DMS153 (cell line): ENCODE measurements around the gene TMEM135.

Source experiments
- DNase-seq: peaks from one replicate; lab custom pipeline; 2025; lab: John Stamatoyannopoulos, UW

TMEM135 gene

DNA sequence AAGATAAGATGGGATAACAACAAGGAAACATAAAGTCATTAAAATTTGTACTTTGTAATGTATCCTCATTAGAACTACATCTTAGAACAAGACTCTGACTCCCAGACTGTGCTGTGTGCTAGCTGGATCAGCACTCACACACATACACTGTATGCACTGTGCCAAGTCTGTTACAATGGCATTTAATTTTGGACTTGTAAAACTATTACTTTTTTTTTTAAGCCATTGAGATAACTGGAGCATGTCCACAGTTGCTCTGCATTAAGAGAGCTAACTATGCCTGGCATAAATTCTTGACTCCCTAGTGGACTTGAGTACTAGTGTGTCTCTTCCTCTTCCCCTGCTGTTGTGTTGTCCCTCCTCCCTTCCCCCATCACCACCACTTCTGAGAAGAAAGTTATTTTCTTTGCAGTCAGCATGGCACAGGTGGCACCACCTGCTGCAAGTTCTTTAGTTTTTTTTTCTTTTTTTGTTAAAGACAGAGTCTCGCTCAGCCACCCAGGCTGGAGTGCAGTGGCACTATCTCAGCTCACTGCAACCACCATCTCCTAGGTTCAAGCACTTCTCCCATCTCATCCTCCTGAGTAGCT is 268.6 kb downstream of the TMEM135 start:
- no peak for DNase-seq

DNA sequence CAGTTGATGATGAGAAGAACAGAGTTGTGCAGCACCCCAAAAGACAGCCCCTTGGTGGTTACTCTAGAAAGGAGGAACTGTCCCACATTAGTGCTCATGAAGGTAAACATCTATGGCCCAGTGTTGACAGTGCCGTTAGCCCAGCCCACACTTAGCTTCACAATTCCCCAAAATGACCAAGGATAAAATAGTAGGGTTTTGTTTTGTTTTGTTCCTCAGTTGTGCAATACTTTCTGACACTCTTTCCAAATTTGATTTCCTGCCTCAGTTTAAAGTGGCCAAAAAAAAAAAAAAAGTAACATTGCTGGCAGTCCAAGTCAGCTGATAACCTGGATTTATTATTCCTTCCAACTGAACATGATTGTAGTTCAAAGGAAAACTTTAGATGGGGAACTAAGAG is 269.4 kb downstream of the TMEM135 start:
- no peak for DNase-seq

DNA sequence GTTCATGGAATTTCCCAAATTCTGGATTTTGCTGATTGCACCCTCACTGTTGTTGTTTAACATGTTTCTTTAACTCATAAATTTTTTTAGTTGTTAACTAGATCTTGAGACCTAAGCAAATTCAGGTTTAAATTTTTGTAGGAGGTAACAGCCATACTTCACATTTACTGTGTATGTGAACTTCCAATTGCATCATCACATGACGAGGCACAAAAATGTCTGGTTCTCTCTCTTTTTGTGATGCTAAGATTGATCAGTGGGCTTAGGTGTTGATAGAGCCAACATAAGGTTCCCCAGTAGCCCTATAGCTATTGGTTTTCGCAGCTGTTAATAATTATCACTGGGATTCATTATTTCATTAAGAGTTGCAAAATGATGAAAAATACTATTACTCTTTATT is 277.5 kb downstream of the TMEM135 start:
- DNase-seq, result no peak

DNA sequence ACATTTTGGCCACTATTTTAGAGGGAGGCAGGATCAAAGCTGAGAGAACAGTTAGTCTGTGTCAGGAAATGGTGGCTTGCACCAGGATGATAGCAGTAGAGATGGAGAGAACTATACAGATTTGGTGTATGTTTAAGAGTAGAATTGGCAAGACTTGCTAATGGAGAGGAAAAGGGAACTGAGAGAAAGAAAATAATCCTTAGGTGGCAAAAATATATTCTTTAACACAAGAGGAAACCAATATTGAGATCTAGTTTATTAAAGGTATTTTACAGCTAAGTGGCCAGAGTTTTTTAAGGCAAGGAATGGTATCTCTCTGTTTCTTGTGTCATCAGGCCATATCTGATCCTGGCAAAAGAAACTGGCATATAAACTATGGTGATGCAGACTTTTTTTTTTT is 278.8 kb downstream of the TMEM135 start:
- no peak for DNase-seq

DNA sequence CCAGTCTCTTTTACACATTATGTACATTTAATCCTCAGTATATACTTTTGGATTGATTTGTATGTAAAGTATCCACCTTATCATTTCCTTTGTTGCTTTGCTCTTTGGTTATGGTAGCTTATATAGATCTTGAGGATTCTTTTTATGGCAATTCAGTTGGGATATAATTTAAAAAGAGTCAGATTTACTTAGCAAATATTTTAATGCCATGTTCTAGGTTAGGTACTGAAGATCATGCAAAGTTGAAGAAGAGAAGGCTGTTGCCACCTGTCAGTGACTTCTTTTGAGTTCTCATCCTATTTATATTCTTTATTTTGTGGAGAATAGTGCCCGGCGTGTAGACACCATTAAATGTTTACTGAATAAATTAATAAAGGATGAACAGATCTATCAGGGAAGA is 279.7 kb downstream of the TMEM135 start:
- no peak for DNase-seq

DNA sequence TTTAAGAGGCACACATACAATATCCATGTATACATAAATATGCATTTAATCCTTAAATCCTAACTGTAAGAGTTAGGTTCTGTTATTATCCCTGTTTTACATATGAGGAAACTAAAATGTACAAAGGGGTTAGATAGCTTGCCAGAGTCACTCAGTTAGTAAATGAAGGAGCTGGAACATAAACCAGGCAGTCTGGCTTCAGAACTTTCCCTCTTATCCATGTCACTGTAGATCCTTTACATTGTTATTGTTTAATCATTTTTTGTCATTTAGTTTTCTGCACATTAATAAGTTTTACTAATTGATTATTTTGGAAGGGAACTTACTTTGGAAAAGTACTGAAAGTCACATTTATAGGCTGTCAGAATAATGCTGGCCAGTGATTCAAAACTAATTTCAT is 282.4 kb downstream of the TMEM135 start:
- no peak for DNase-seq

DNA sequence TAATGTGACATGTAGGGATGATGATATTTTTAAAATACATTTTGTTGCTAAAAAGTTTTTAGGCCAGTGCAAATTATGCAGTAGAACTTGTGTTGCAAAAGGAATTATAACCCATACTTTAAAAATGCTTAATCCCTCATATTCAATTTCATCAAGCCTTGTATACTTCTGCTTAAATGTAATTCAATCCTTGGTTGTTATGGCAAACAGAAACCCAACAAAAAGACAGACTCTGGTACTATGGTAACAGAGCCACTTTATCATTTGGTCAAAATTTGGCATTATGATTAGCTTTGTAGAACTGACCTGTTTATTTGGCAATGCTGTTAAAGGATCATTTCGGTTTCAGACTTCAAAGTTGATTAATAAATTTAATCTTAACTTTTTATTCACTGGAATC is 284.8 kb downstream of the TMEM135 start:
- no peak for DNase-seq

DNA sequence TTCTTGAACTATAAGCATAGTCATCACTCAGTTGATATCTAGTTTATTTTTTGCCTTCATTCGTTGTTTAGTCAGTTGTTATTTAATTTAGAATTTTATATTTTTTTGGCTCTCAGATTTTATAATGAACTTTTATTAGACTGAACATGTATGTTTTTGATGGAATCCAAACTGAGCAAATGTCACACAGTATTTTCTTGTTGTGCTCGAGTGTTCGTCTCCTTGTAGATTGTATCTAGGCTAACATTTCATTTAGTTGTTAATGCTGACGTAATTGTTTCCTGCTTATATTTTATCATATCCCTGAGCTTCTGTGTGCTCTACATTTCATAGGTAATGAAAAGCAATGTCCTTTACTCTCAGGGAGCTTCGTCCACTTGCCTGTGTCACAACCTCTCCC is 286.2 kb downstream of the TMEM135 start:
- DNase-seq, result no peak

DNA sequence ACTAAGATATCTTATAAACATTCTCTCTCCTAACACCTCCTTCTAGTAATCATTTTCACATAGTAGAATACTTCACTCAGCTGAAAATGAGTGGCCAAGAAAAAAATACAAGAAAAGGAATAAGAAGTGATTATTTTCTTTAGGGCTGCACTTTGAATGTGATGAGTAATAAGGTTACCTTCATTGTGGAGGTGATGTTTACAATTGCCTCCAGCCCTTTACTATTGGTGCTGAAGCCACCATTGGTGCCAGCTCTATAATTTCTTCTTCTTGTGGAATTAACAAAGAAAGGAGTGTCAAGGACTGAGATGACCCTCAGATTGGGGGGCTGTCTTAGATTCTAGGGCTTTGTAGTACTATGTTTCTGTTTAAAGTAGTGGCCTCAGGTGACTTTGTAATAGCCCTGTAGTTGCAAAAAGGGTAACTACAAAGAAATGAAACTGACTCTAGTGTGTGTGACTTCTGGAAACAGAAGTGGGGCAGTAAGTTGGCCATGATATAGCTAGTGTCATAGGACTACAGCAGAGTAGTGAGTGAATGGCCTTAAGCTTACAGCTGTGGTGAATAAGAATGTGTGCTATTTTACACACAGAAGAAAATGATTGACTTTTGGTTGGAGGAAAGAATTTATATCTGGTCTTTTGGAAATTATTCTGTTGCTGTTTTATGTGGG is 287.2 kb downstream of the TMEM135 start:
- no peak for DNase-seq

DNA sequence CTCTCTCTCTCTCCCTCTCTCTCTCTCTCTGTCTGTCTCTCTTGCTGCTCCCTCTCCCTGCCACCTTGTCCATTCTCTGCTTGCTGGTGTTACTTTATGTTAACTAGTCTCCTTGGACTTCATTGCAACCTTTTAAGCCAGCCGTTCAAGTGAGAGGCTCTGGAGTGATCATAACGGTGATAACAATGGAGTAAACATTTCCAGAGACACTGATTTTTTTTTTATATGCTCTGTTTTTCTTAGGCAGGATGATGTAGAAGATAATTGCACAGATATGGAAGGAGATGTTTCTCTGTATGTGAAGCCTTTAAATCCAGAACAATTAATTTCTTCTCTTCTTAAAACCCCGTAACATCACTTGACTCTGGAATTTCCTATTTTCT is 287.7 kb downstream of the TMEM135 start:
- DNase-seq, result no peak

DNA sequence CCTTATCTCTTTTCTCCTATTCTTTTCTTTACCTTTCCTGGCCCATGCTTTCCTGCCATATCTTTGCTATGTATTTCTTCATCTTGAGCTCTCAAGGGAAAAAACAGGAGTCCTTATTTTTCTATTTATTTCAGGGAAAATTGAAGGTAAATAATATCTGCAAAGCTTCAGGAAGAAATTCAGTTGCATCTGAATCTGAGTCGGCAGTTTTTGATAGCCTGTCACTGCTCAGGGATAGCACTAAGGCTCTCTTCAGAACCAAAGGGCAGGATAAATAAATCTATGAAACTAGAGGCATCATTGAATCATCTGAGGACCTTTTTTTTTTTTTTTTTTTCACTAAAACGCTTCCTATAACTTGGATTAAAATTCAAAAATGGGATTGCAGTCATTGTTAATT is 288.9 kb downstream of the TMEM135 start:
- no peak for DNase-seq

DNA sequence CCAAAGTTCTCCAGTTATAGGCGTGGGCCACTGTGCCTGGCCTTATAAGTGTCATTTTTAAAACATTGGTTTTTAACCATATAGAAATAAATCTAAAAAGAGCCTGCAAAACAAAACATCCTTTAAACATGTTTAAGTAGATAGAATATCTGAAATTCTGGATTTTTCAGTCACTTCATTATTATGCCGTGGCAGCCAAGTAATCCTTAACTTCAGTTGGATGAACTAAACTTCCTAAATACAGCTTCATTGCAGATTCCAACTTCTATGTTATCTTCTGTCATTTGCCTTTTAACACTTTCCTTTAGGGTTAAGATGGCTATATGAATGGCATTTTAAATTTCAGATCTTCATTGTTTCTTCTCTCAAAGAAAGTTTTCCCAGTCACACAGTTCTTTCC is 291.4 kb downstream of the TMEM135 start:
- DNase-seq, result no peak

DNA sequence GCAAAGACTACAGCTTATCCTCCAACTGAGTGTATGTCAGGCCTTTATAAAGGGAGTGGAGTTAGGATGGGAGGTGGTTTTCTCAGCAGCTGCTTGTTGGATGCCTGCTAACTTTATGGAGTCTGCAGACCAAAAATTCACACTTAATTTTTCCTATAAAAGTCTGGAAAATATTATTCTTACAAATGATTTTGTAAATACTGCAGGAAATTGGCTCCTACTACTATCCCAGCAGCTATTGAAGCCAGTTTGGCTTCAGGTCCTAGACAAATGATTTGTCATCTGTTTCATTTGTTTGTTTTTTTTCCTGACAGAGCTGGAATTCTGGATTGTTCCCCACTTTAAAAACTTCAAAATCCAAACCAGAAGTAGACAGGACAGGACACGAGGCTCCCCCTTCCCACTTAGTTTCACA is 292.5 kb downstream of the TMEM135 start:
- no peak for DNase-seq

DNA sequence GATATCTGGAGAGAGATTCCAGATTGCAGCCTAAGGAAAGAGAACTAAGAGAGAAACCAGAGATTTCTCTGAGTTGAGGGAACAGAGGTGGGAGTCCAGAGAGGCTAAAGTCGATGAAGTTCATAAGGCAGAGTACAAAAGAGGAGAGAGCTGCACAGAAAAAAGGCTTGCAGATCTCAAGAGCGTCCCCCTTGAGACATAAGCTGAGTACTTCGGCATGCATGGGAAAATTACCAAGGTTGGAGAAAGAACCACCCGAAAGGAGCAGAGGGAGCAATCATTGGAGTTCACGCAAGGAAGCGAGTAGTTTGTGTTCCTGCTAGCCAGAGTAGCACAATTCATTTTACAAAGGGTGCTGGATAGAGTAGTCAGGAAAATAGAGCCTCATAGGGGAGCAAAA is 293.5 kb downstream of the TMEM135 start:
- DNase-seq, result no peak

DNA sequence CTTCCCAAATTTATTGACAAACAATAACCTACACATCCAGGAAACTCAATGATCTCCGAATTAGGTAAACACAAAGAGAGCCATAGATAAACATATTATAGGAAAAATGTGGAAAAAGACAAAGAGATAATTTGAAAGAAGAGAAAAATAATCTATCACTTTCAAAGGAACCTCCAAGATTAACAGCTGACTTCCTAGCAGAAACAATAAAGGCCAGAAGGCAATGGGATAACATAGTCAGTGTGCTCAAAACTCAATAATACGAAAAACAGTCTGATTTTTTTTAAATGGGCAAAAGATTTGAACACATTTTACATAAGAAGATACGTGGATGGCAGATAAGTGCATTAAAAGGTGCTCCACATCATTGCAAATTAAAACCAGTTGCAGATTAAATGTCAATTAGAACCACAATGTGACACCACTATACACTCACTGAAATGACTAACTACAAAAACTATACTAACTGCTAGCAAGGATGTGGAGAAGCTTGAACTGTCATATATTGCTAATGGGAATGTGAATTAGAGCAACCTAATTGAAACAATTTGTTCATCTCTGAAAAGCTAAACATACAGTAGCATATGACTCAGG is 300.4 kb downstream of the TMEM135 start:
- DNase-seq, result no peak

DNA sequence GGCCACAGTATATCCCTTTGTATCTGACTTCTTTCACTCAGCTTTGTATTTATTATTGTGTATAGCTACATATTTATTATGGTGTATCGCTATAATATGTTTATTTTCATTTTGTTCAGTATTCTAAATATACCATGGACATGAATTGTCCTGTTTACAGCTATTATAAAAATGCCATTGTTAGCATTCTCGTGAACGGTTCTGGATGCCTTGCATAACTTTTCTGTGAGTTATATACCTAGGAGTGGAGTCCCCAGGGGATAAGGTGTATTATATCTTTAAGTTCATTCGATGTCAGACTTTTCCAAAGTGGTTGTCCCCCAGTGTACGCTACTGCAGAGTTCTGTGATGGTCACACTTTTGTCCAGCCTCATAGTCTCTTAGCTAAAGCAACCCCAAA is 301.7 kb downstream of the TMEM135 start:
- no peak for DNase-seq

DNA sequence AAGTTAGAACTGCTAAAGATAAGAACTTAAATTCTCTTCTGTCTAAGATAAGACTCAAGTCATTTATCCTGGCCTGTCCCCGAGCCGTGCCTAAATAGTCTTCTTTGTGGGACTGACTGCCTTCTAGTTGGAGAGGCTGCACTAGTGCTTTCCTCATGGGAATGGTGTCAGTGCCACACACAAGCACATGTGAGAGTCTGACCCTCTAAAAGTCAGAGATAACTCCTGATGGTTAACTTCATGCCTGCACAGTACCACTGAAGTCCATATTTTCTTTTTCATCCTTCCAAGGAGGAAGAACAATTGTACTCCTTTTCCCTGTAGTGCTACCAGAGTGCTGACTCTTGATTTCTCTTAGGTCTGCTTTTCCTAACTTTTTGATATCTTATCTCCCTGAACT is 309.7 kb downstream of the TMEM135 start:
- no peak for DNase-seq

DNA sequence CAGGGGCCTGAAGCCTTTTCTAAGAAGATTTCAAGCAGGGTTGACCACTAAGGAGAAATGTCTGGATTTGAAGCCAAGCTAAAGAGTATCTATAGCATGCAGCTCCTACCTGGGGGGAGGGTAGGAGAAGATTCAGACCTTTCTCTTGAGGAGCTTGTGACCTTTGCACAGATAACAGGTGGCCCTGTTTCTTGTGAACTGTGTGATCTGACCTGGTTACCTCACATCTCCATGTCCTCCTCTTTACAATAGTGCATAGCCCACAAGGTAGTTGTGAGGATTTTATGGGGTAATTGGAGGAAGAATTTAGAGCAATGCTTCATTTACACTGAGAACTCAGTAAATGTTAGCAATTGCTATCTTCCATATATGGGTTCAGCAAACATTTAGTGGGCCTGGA is 310.1 kb downstream of the TMEM135 start:
- no peak for DNase-seq

DNA sequence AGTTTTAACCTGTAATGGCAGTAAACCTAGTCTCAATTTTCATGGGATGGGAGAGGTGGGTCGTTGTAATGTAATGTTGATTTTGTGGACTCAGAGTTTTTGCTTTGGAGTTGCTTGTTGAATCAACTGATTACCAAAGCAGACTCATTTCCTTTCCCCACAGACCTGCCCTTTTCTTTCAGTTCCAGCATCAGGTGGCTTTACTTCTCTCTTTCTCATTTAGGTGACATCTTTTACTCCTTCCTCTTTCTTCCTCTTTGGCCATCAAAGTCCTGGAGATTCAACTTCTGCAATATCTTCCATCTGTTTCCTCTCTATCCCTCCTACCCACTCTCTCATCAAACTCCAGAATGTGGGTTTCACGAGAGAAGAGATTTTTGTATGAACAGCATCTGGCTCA is 313.9 kb downstream of the TMEM135 start:
- no peak for DNase-seq

DNA sequence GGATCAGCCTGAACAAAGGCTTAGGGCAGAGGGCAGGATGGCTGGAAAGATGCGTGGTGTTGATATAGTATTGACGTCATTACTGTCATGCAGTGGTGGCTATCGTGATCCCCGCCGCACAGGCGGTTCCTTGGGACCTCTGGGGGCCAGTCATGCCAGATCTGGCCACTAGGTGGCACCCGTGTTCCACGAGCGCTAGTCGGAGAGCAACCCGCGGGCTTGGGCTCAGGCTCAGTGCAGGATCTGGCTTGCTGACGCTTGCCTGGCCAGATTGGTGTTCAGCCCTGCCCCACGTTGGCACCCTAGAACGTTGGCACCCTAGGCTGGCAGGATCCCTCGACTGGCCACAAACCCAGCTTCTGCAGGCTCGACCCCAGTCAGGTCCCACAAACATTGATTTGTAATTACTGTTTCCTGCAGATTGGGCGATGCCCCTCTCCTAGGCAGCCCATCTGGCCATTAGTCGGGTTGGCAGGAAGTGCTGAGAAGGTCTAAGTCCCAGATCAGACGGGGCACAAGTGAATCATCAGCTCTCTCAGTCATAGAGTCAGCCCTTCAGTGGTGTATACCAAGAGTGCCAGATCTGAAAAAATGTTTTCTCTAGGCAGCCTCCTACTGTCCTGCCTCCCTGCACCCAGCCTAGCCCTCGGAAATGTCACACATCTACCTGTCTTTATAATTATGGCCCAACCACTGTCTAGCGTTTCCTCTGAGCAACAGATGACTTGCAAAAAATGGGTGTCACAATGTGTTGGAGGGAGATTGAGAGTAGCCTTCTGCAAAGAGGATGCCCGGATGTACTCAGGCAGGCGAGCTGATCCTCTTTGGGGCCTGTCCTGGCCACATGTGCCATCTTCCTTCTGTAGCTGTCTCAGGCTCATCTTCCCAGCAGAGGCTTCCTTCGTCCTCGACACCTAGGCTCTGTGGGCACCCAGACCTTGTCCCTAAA is 315.3 kb downstream of the TMEM135 start:
- peak; percentile 58 for DNase-seq

DNA sequence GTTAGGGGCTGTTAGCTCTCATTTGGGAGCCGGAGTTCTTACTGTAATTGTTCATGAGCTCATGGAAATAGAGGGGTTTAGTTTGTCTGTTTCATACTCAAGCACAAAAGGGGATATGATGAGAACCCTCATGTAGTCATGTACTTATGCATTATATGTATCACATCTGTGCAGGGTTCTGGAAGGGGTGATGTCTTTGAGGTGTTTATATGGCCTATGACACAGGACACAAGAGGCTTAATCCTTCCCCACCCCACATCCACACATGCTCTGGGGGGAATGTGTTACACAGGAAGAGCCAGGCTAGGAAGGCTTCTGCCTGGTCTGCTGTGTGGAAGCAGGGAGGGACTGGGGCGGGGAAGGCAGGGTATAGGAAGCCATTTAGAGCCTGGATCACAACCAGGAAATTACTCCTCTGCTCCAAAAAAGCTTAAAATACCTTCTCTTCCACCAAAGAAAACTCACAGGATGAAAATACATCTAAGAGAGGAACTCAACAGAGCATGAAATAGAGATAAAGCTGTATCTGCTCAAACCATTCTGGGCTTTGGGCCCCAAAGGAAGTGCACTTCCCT is 316.1 kb downstream of the TMEM135 start:
- DNase-seq, result no peak

DNA sequence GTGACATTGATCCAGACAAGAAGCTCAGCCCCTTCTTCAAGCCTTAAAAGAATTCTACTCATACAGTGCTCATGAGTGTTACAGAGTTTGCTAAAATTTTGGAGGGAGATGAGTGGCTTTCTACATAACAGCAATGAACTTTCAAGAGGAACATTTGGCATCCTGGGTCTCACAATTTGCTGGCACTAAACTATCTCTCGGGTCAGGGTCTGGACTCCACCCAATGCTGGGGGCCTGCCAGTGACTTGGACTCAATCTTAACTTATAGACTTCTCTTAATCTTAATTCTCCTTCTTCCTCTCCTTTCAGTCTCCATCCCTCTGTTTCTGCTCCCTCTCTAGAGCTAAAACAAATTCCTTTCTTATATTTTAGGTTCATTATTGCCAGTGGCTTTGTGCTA is 317.9 kb downstream of the TMEM135 start:
- DNase-seq, result no peak
